DND-41 (cell line): ENCODE data around the gene ZNF440.

ENCODE experiments used
- ATAC-seq: fragments of 200-7000 bp; cut with Tn5 transposase; 3 replicates; pipeline ENCODE4 v1.9.1; 2021; ENCODE audit warnings: low read depth; ENCODE audit not compliant: insufficient read depth
- DNase-seq: peaks from one replicate; pipeline ENCODE4 v3.0.0-alpha.2; 2020
- H2AFZ ChIP-seq: 2 replicates; pipeline ENCODE4 v1.6.0; 2012; ENCODE audit warnings: low read depth, low read length
- H3K27ac ChIP-seq: 2 replicates; pipeline ENCODE4 v1.5.1; 2012; ENCODE audit warnings: low read length, inconsistent platforms
- H3K27me3 ChIP-seq: fragments of 200-600 bp; sonication (generic); 2 replicates; pipeline ENCODE4 v1.6.0; 2012; ENCODE audit warnings: low read length, mild to moderate bottlenecking, inconsistent platforms; ENCODE audit not compliant: insufficient read depth, poor library complexity
- H3K36me3 ChIP-seq: 2 replicates; pipeline ENCODE4 v1.5.1; 2012; ENCODE audit warnings: low read length, inconsistent platforms; ENCODE audit not compliant: insufficient read depth
- H3K4me1 ChIP-seq: 2 replicates; pipeline ENCODE4 v1.5.1; 2012; ENCODE audit warnings: mild to moderate bottlenecking, low read length; ENCODE audit not compliant: insufficient read depth
- H3K4me2 ChIP-seq: 2 replicates; pipeline ENCODE4 v1.6.0; 2012; ENCODE audit warnings: mild to moderate bottlenecking, moderate library complexity, low read length, inconsistent platforms; ENCODE audit not compliant: insufficient read depth
- H3K4me3 ChIP-seq, 2 experiments: fragments of 200-600 bp in 1 of 2; shearing (Covaris generic) in 1 of 2; 2 replicates each; pipeline ENCODE4 v1.5.1; 2012 to 2016; ENCODE audit warnings: inconsistent platforms in 2 of 2, low read length in 2 of 2, mild to moderate bottlenecking in 2 of 2, low read depth in 1 of 2, moderate library complexity in 1 of 2
- H3K79me2 ChIP-seq: 2 replicates; pipeline ENCODE4 v1.6.0; 2012; ENCODE audit warnings: low read length, inconsistent platforms; ENCODE audit not compliant: insufficient read depth
- H3K9ac ChIP-seq: 2 replicates; pipeline ENCODE4 v1.6.0; 2012; ENCODE audit warnings: low read depth, mild to moderate bottlenecking, inconsistent platforms, low read length, moderate library complexity
- H3K9me3 ChIP-seq: 2 replicates; pipeline ENCODE4 v1.5.1; 2012; ENCODE audit warnings: low read length, moderate library complexity, mild to moderate bottlenecking, inconsistent platforms; ENCODE audit not compliant: insufficient read depth, severe bottlenecking
- H4K20me1 ChIP-seq: 2 replicates; pipeline ENCODE4 v1.6.0; 2012; ENCODE audit warnings: low read length; ENCODE audit not compliant: insufficient read depth
- CTCF ChIP-seq: IDR thresholded peaks from 2 replicates; pipeline ENCODE4 v1.5.1; 2012; ENCODE audit warnings: borderline replicate concordance, low read length, moderate library complexity, mild to moderate bottlenecking; ENCODE audit not compliant: poor library complexity, severe bottlenecking; ENCODE audit errors: extremely low read depth
- EZH2 ChIP-seq: IDR thresholded peaks from 3 replicates; pipeline ENCODE4 v1.6.1; 2012; ENCODE audit warnings: borderline replicate concordance, low read depth, mild to moderate bottlenecking, moderate library complexity, low read length, inconsistent platforms; ENCODE audit not compliant: severe bottlenecking

ZNF440 gene

DNA sequence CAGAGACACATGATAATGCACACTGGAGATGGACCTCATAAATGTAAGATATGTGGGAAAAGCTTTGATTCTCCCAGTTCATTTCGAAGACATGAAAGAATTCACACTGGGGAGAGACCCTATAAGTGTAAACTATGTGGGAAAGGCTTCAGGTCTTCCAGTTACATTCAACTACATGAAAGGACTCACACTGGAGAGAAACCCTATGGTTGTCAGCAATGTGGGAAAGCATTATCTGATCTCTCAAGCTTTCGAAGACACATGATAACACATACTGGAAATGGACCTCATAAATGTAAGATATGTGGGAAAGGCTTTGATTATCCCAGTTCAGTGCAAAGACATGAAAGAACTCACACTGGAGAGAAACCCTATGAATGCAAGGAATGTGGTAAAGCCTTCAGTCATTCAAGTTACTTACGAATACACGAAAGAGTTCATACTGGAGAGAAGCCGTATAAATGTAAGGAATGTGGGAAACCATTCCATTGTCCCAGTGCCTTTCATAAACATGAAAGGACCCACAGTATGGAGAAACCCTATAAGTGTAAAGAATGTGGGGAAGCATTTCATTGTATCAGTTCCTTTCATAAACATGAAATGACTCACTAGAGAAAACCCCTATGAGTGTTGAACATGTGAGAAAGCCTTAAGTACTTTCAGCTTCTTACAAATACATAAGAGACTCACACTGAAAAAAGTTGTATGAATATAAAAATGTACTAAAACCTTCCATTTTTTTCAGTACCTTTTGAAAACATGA is 32.6 kb upstream of the ZNF440 start:
- Histone ChIP-seq H3K4me1 (no peaks in the 10 kb centered on the region), H3K27me3 (no peaks in the 10 kb centered on the region), H3K36me3 (peaks cover 47% of the 10 kb centered on the region), H2AFZ (no peak overlapping the region), H3K27ac (no peak overlapping the region), H3K4me2 (no peak overlapping the region), H3K9me3 (peaks cover 27% of the 10 kb centered on the region), H4K20me1 (no peaks in the 10 kb centered on the region), H3K9ac (no peak overlapping the region), H3K4me3 (no peak overlapping the region), H3K79me2 (no peaks in the 10 kb centered on the region)
- no peak for ATAC-seq
- no peak for TF ChIP-seq CTCF
- TF ChIP-seq EZH2 = no peak
- DNase-seq = no peak

DNA sequence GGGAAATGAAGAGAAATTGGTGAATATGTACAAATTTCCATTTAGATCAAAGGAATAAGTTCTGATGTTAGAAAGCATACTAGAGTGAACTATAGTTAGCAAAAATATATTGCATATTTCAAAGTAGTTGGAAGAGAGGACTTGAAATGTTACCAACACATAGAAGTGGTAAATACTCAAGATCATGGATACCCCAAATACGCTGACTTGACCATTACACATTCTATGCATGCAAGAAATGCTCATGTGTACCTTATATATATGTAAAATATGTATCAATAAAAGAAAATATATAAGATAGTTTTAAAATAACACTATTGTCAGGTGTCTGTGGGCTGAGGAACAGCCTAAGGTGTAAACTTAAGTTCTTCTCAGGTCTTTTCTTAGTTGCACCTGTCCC is 30.3 kb upstream of the ZNF440 start:
- ATAC-seq (no peak), DNase-seq (no peak)
- Histone ChIP-seq H4K20me1 (no peaks in the 10 kb centered on the region), H3K4me1 (no peaks in the 10 kb centered on the region), H3K79me2 (no peaks in the 10 kb centered on the region), H2AFZ (no peak overlapping the region), H3K4me2 (no peak overlapping the region), H3K4me3 (no peak overlapping the region), H3K9ac (no peak overlapping the region), H3K27ac (no peak overlapping the region), H3K36me3 (peaks cover 33% of the 10 kb centered on the region), H3K9me3 (peaks cover 27% of the 10 kb centered on the region), H3K27me3 (no peaks in the 10 kb centered on the region)
- TF ChIP-seq EZH2 = no peak

- no peak overlapping the region for H3K27ac ChIP-seq
- H4K20me1 ChIP-seq = no peaks in the 10 kb centered on the region
- DNase-seq = no peak
- H3K4me1 ChIP-seq = no peaks in the 10 kb centered on the region
- H3K4me3 ChIP-seq = no peak overlapping the region
- H3K9ac ChIP-seq = no peak overlapping the region
- no peaks in the 10 kb centered on the region for H3K79me2 ChIP-seq
- TF ChIP-seq CTCF = no peak
- TF ChIP-seq EZH2 = no peak
- peaks cover 29% of the 10 kb centered on the region for H3K36me3 ChIP-seq
- peaks cover 23% of the 10 kb centered on the region for H3K9me3 ChIP-seq
- H2AFZ ChIP-seq = no peak overlapping the region
- ATAC-seq = no peak
- H3K4me2 ChIP-seq = no peak overlapping the region
- no peaks in the 10 kb centered on the region for H3K27me3 ChIP-seq
Observed at GRCh38 chr19:11784356-11784755, 29.7 kb upstream of the ZNF440 start.

- Histone ChIP-seq H3K4me1 (no peaks in the 10 kb centered on the region), H3K27me3 (no peaks in the 10 kb centered on the region), H3K9ac (no peak overlapping the region), H3K4me2 (no peak overlapping the region), H2AFZ (no peak overlapping the region), H3K4me3 (no peak overlapping the region), H4K20me1 (no peaks in the 10 kb centered on the region), H3K9me3 (no peaks in the 10 kb centered on the region), H3K79me2 (no peaks in the 10 kb centered on the region), H3K36me3 (0 out of 2 replicates have a peak, but pooled peaks cover under 1% of the 10 kb centered on the region), H3K27ac (no peak overlapping the region)
- ATAC-seq (no peak), DNase-seq (no peak)
- no peak for TF ChIP-seq EZH2
- TF ChIP-seq CTCF = no peak
Observed at GRCh38 chr19:11787536-11787935, 26.5 kb upstream of the ZNF440 start.
